ENCODE data around the gene POLDIP3. TPM values are rescaled to one million over a fixed set of nuclear protein-coding genes. Genes with fewer than 3 reads are reported as not detected.
"Not testable (repeated sequence)": the region's sequence is repeated elsewhere in the genome, so short reads cannot be mapped to it uniquely, and the experiment has no call there.

The POLDIP3 gene
- total RNA-seq, 1 experiment from 2014 or later, result 67.6 TPM

GRCh38 chr22:42570580-42570979 lies 44.1 kb downstream of the POLDIP3 start:
- H2AFZ ChIP-seq (ENCODE audit: low read depth, low read length, poor library complexity, severe bottlenecking); H3K4me3 ChIP-seq (replicated peaks in 1 of 2; ENCODE audit: low read depth in 1 of 2, low read length in 2 of 2); H3K9me3 ChIP-seq (ENCODE audit: control insufficient read depth in 1 of 2, insufficient read depth in 1 of 2, low read depth in 1 of 2, low read length in 2 of 2); H3K4me2 ChIP-seq (ENCODE audit: low read length); H3K79me2 ChIP-seq (ENCODE audit: insufficient read depth, low read length); RAD21 ChIA-PET (ENCODE audit: low non-redundant PET in 1 of 2, low total read pairs in 2 of 2, uncharacterized antibody in 2 of 2, unreplicated experiment in 2 of 2); H3K27ac ChIP-seq (ENCODE audit: low read depth, low read length); H3K36me3 ChIP-seq (ENCODE audit: control insufficient read depth in 1 of 2, insufficient read depth in 2 of 2, low read length in 2 of 2); H3K9ac ChIP-seq (ENCODE audit: low read length); H3K27me3 ChIP-seq (ENCODE audit: insufficient read depth, low read length); intact Hi-C loops (cut with micrococcal nuclease); CTCF ChIA-PET; POLR2A ChIA-PET; H3K4me1 ChIP-seq (ENCODE audit: control insufficient read depth in 1 of 2, insufficient read depth in 2 of 2, low read length in 2 of 2); DNase-seq (ENCODE audit: low read depth, low spot score); H4K20me1 ChIP-seq (ENCODE audit: insufficient read depth); BruUV-seq (replicated peaks); H3K9me2 ChIP-seq (ENCODE audit: insufficient read depth): not testable (repeated sequence)
- peak; percentile 28; the same call in 1 of the 2 replicates for ATAC-seq

- intact Hi-C loops (cut with micrococcal nuclease); H3K4me1 ChIP-seq (ENCODE audit: control insufficient read depth in 1 of 2, insufficient read depth in 2 of 2, low read length in 2 of 2); H3K27ac ChIP-seq (ENCODE audit: low read depth, low read length); H3K27me3 ChIP-seq (ENCODE audit: insufficient read depth, low read length); H3K9me3 ChIP-seq (ENCODE audit: control insufficient read depth in 1 of 2, insufficient read depth in 1 of 2, low read depth in 1 of 2, low read length in 2 of 2); H3K9me2 ChIP-seq (ENCODE audit: insufficient read depth); CTCF ChIA-PET; H3K79me2 ChIP-seq (ENCODE audit: insufficient read depth, low read length); H4K20me1 ChIP-seq (ENCODE audit: insufficient read depth); H3K4me2 ChIP-seq (ENCODE audit: low read length); DNase-seq (ENCODE audit: low read depth, low spot score); ATAC-seq; H2AFZ ChIP-seq (ENCODE audit: low read depth, low read length, poor library complexity, severe bottlenecking); H3K4me3 ChIP-seq (replicated peaks in 1 of 2; ENCODE audit: low read depth in 1 of 2, low read length in 2 of 2); H3K36me3 ChIP-seq (ENCODE audit: control insufficient read depth in 1 of 2, insufficient read depth in 2 of 2, low read length in 2 of 2); H3K9ac ChIP-seq (ENCODE audit: low read length); BruUV-seq (replicated peaks); RAD21 ChIA-PET (ENCODE audit: low non-redundant PET in 1 of 2, low total read pairs in 2 of 2, uncharacterized antibody in 2 of 2, unreplicated experiment in 2 of 2): not testable (repeated sequence)
- POLR2A ChIA-PET, result interaction anchor here (1.2 kb wide), 1 partner anchor 47 kb away, joined by 4 read pairs; the partner anchor contains the start of gene POLDIP3
These were observed 46.7 kb downstream of the POLDIP3 start for GRCh38 chr22:42567950-42568349.

GRCh38 chr22:42565956-42566355 lies 48.7 kb downstream of the POLDIP3 start:
- ChIA-PET POLR2A (no interaction called here), RAD21 (ENCODE audit: low non-redundant PET in 1 of 2, low total read pairs in 2 of 2, uncharacterized antibody in 2 of 2, unreplicated experiment in 2 of 2) (no interaction called here), CTCF (no interaction called here)
- TF ChIP-seq ZBTB33 (IDR thresholded peaks at IDR 0.05; ENCODE audit: extremely low read depth, insufficient replicate concordance, low read length) (no peak), CBX3 (IDR thresholded peaks at IDR 0.05; ENCODE audit: low read depth) (no peak)
- ATAC-seq (no peak), DNase-seq (ENCODE audit: low read depth, low spot score) (no peak)
- Histone ChIP-seq H3K4me1 (ENCODE audit: control insufficient read depth in 1 of 2, insufficient read depth in 2 of 2, low read length in 2 of 2) (no peaks in the 10 kb centered on the region), H3K27me3 (ENCODE audit: insufficient read depth, low read length) (no peaks in the 10 kb centered on the region), H3K36me3 (ENCODE audit: control insufficient read depth in 1 of 2, insufficient read depth in 2 of 2, low read length in 2 of 2) (no peaks in the 10 kb centered on the region), H4K20me1 (ENCODE audit: insufficient read depth) (no peaks in the 10 kb centered on the region), H3K79me2 (ENCODE audit: insufficient read depth, low read length) (no peaks in the 10 kb centered on the region), H2AFZ (ENCODE audit: low read depth, low read length, poor library complexity, severe bottlenecking) (no peak overlapping the region), H3K4me3 (replicated peaks in 1 of 2; ENCODE audit: low read depth in 1 of 2, low read length in 2 of 2) (no peak overlapping the region), H3K9me2 (ENCODE audit: insufficient read depth) (no peaks in the 10 kb centered on the region), H3K4me2 (ENCODE audit: low read length) (no peak overlapping the region), H3K27ac (ENCODE audit: low read depth, low read length) (no peak overlapping the region), H3K9me3 (ENCODE audit: control insufficient read depth in 1 of 2, insufficient read depth in 1 of 2, low read depth in 1 of 2, low read length in 2 of 2) (no peaks in the 10 kb centered on the region), H3K9ac (ENCODE audit: low read length) (no peak overlapping the region)
- no TSS peak for BruUV-seq (replicated peaks)
- intact Hi-C loops (cut with micrococcal nuclease), result no loop called here
